Measurements from ENCODE around the gene PDE9A. TPM values are rescaled to one million over a fixed set of nuclear protein-coding genes. Genes with fewer than 3 reads are reported as not detected.

PDE9A gene
- total RNA-seq, 1 donor from 2014 or later, result 3.3 TPM

GRCh38 chr21:42769820-42770716 lies 116.6 kb downstream of the PDE9A start:
- DNase-seq (peak; percentile 19), ATAC-seq (ENCODE audit: poor library complexity) (no peak)
- intact Hi-C loops (cut with DNase I), result no loop called here

GRCh38 chr21:42770717-42771502 lies 117.5 kb downstream of the PDE9A start:
- peak; percentile 9 for DNase-seq
- intact Hi-C loops (cut with DNase I), result no loop called here
- ATAC-seq (ENCODE audit: poor library complexity), result no peak

GRCh38 chr21:42771503-42771805 lies 118.0 kb downstream of the PDE9A start:
- DNase-seq, result no peak
- intact Hi-C loops (cut with DNase I), result no loop called here
- no peak for ATAC-seq (ENCODE audit: poor library complexity)

- intact Hi-C loops (cut with DNase I), result no loop called here
- no peak for DNase-seq
- ATAC-seq (ENCODE audit: poor library complexity), result no peak
Observed at GRCh38 chr21:42775123-42775522, 121.7 kb downstream of the PDE9A start.

- ATAC-seq (ENCODE audit: poor library complexity) (no peak), DNase-seq (no peak)
- intact Hi-C loops (cut with DNase I), result no loop called here
Observed at GRCh38 chr21:42775891-42776290, 122.5 kb downstream of the PDE9A start.

- ATAC-seq (ENCODE audit: poor library complexity) (no peak), DNase-seq (peak; percentile 31)
- intact Hi-C loops (cut with DNase I), result no loop called here
Observed at GRCh38 chr21:42777064-42777756, 123.8 kb downstream of the PDE9A start.

GRCh38 chr21:42777757-42778344 lies 124.4 kb downstream of the PDE9A start:
- intact Hi-C loops (cut with DNase I), result no loop called here
- no peak for ATAC-seq (ENCODE audit: poor library complexity)
- DNase-seq, result peak; percentile 9

GRCh38 chr21:42779431-42779861 lies 126.0 kb downstream of the PDE9A start:
- DNase-seq (no peak), ATAC-seq (ENCODE audit: poor library complexity) (no peak)
- intact Hi-C loops (cut with DNase I), result no loop called here

GRCh38 chr21:42780617-42781016 lies 127.2 kb downstream of the PDE9A start:
- intact Hi-C loops (cut with DNase I), result no loop called here
- ATAC-seq (ENCODE audit: poor library complexity), result no peak
- no peak for DNase-seq

GRCh38 chr21:42781150-42781970 lies 127.9 kb downstream of the PDE9A start:
- ATAC-seq (ENCODE audit: poor library complexity) (peak; percentile 26), DNase-seq (no peak)
- intact Hi-C loops (cut with DNase I), result no loop called here

- intact Hi-C loops (cut with DNase I), result no loop called here
- ATAC-seq (ENCODE audit: poor library complexity), result no peak
- no peak for DNase-seq
Observed at GRCh38 chr21:42781971-42782722, 128.7 kb downstream of the PDE9A start.

GRCh38 chr21:42782723-42783242 lies 129.4 kb downstream of the PDE9A start:
- ATAC-seq (ENCODE audit: poor library complexity) (no peak), DNase-seq (no peak)
- intact Hi-C loops (cut with DNase I), result no loop called here

GRCh38 chr21:42784276-42784675 lies 130.9 kb downstream of the PDE9A start:
- ATAC-seq (ENCODE audit: poor library complexity) (peak; percentile 8), DNase-seq (peak; percentile 53)
- intact Hi-C loops (cut with DNase I), result no loop called here

GRCh38 chr21:42784896-42785451 lies 131.6 kb downstream of the PDE9A start:
- no peak for ATAC-seq (ENCODE audit: poor library complexity)
- DNase-seq, result no peak
- intact Hi-C loops (cut with DNase I), result no loop called here

GRCh38 chr21:42785666-42786427 lies 132.4 kb downstream of the PDE9A start:
- intact Hi-C loops (cut with DNase I), result no loop called here
- no peak for ATAC-seq (ENCODE audit: poor library complexity)

GRCh38 chr21:42786884-42787283 lies 133.5 kb downstream of the PDE9A start:
- ATAC-seq (ENCODE audit: poor library complexity), result no peak
- intact Hi-C loops (cut with DNase I), result no loop called here

More at GRCh38 chr21:42785666-42786427, 132.4 kb downstream of the PDE9A start:
- no peak for DNase-seq

More at GRCh38 chr21:42786884-42787283, 133.5 kb downstream of the PDE9A start:
- DNase-seq, result no peak
